ENCODE measurements around the gene NEK1. TPM values are rescaled to one million over a fixed set of nuclear protein-coding genes. Genes with fewer than 3 reads are reported as not detected.

NEK1 gene
- total and polyA plus RNA-seq, 2 donors (not counting 3 experiments of a cell fraction or from before 2014, with no cell fraction given), result 2.6 to 10.1 TPM

GRCh38 chr4:169361756-169362155 is 250.6 kb downstream of the NEK1 start:
- dilution Hi-C loops (cut with MboI; ENCODE audit: extremely low pct_ligation_motif_present, low sequenced_read_pairs), result no loop called here
- no TSS peak for BruUV-seq (replicated peaks)

GRCh38 chr4:169359961-169360360 is 252.4 kb downstream of the NEK1 start:
- Histone ChIP-seq H4K20me1 (replicated peaks; ENCODE audit: control insufficient read depth, extremely low read depth, insufficient read depth, low read length) (no peaks in the 10 kb centered on the region), H3K79me2 (ENCODE audit: control insufficient read depth, insufficient read depth, low read length) (no peaks in the 10 kb centered on the region), H3K9ac (replicated peaks; ENCODE audit: extremely low read depth, insufficient read depth, low read length) (no peak overlapping the region), H3K36me3 (ENCODE audit: control insufficient read depth in 2 of 2, extremely low read depth in 1 of 2, insufficient read depth in 2 of 2, low read length in 2 of 2) (no peaks in the 10 kb centered on the region), H3K9me3 (replicated peaks; ENCODE audit: control insufficient read depth, insufficient read depth, low read length) (no peaks in the 10 kb centered on the region), H3K9me1 (replicated peaks; ENCODE audit: control insufficient read depth, extremely low read depth, insufficient read depth, low read length) (no peaks in the 10 kb centered on the region), H2AFZ (ENCODE audit: low read depth, low read length) (no peak overlapping the region), H3K27me3 (ENCODE audit: control insufficient read depth in 2 of 2, insufficient read depth in 2 of 2, low read length in 2 of 2) (no peaks in the 10 kb centered on the region), H3K4me3 (replicated peaks in 1 of 3; ENCODE audit: insufficient read depth in 1 of 3, low read depth in 1 of 3, low read length in 3 of 3) (no peak overlapping the region), H3K27ac (ENCODE audit: insufficient read depth, low read depth, low read length) (no peak overlapping the region), H3K4me1 (ENCODE audit: control insufficient read depth, extremely low read depth, insufficient read depth, low read length) (no peaks in the 10 kb centered on the region), H3K4me2 (ENCODE audit: insufficient read depth, low read length) (no peak overlapping the region)
- CTCF ChIA-PET, result no interaction called here
- intact Hi-C loops (cut with micrococcal nuclease) (no loop called here), dilution Hi-C loops (cut with MboI; ENCODE audit: extremely low pct_ligation_motif_present, low sequenced_read_pairs) (no loop called here)
- BruUV-seq (replicated peaks), result no TSS peak
- POLR2A ChIA-PET, result no interaction called here
- TF ChIP-seq EZH2 (IDR thresholded peaks at IDR 0.05; ENCODE audit: borderline replicate concordance, low read depth, low read length, severe bottlenecking) (no peak), FOS (IDR thresholded peaks at IDR 0.05; ENCODE audit: borderline replicate concordance, insufficient read depth, low read length) (no peak), MAX (IDR thresholded peaks at IDR 0.05; ENCODE audit: insufficient read depth, insufficient read length) (no peak), POLR2AphosphoS5 (IDR thresholded peaks at IDR 0.05; ENCODE audit: insufficient read depth, low read depth, low read length) (no peak), MYC (IDR thresholded peaks at IDR 0.05; ENCODE audit: low read depth, low read length) (no peak), CTCF (IDR thresholded peaks at IDR 0.05; ENCODE audit: extremely low read depth in 1 of 2, insufficient read depth in 1 of 2, low read depth in 1 of 2, low read length in 2 of 2) (no peak), POLR2A (IDR thresholded peaks at IDR 0.05; ENCODE audit: low read depth, low read length) (no peak)
- FAIRE-seq (peak; percentile 74), DNase-seq (ENCODE audit: low read depth, low spot score) (no peak)

More at GRCh38 chr4:169361756-169362155, 250.6 kb downstream of the NEK1 start:
- H3K4me2 ChIP-seq (ENCODE audit: insufficient read depth, low read length), result no peak overlapping the region
- no peaks in the 10 kb centered on the region for H3K9me3 ChIP-seq (replicated peaks; ENCODE audit: control insufficient read depth, insufficient read depth, low read length)
- intact Hi-C loops (cut with micrococcal nuclease), result no loop called here
- ChIA-PET POLR2A (no interaction called here), CTCF (no interaction called here)
- no peaks in the 10 kb centered on the region for H3K9me1 ChIP-seq (replicated peaks; ENCODE audit: control insufficient read depth, extremely low read depth, insufficient read depth, low read length)
- DNase-seq (ENCODE audit: low read depth, low spot score) (peak; percentile 68), FAIRE-seq (no peak)
- no peaks in the 10 kb centered on the region for H3K4me1 ChIP-seq (ENCODE audit: control insufficient read depth, extremely low read depth, insufficient read depth, low read length)
- no peaks in the 10 kb centered on the region for H3K79me2 ChIP-seq (ENCODE audit: control insufficient read depth, insufficient read depth, low read length)
- no peak overlapping the region for H3K4me3 ChIP-seq (replicated peaks in 1 of 3; ENCODE audit: insufficient read depth in 1 of 3, low read depth in 1 of 3, low read length in 3 of 3)
- H3K27me3 ChIP-seq (ENCODE audit: control insufficient read depth in 2 of 2, insufficient read depth in 2 of 2, low read length in 2 of 2), result no peaks in the 10 kb centered on the region
- H4K20me1 ChIP-seq (replicated peaks; ENCODE audit: control insufficient read depth, extremely low read depth, insufficient read depth, low read length), result no peaks in the 10 kb centered on the region
- H3K27ac ChIP-seq (ENCODE audit: insufficient read depth, low read depth, low read length), result no peak overlapping the region
- no peak overlapping the region for H2AFZ ChIP-seq (ENCODE audit: low read depth, low read length)
- H3K9ac ChIP-seq (replicated peaks; ENCODE audit: extremely low read depth, insufficient read depth, low read length), result no peak overlapping the region
- TF ChIP-seq MAX (IDR thresholded peaks at IDR 0.05; ENCODE audit: insufficient read depth, insufficient read length) (no peak), EZH2 (IDR thresholded peaks at IDR 0.05; ENCODE audit: borderline replicate concordance, low read depth, low read length, severe bottlenecking) (no peak)
- H3K36me3 ChIP-seq (ENCODE audit: control insufficient read depth in 2 of 2, extremely low read depth in 1 of 2, insufficient read depth in 2 of 2, low read length in 2 of 2), result no peaks in the 10 kb centered on the region

Measured in endothelial cell of umbilical vein (primary cell).